ENCODE measurements around the gene TC2N.
A peak's percentile ranks its signal among the peaks of the same experiment; 100 is the strongest.
"Not testable (repeated sequence)": the region's sequence is repeated elsewhere in the genome, so short reads cannot be mapped to it uniquely, and the experiment has no call there.

TC2N gene

GRCh38 chr14:91835920-91836843, 31.2 kb downstream of the TC2N start:
- Mint-ChIP-seq H3K4me1 (peaks cover 72% of the 10 kb centered on the region), H3K36me3 (ENCODE audit: insufficient read depth) (peaks cover 34% of the 10 kb centered on the region), H3K9me3 (no peaks in the 10 kb centered on the region), H3K27ac (ENCODE audit: low read depth) (peak overlapping the region; percentile 63), H3K4me3 (peak overlapping the region; percentile 84), H3K27me3 (no peaks in the 10 kb centered on the region)
- ATAC-seq (replicated peaks; ENCODE audit: extremely low read depth, poor library complexity, severe bottlenecking) (peak; percentile 90), DNase-seq (ENCODE audit: low spot score in 2 of 2) (peak; percentile 58 to 66)

- DNase-seq (ENCODE audit: low spot score in 2 of 2) (no peak), ATAC-seq (replicated peaks; ENCODE audit: extremely low read depth, poor library complexity, severe bottlenecking) (peak; percentile 35)
- H3K27me3 Mint-ChIP-seq: no peaks in the 10 kb centered on the region
- peak overlapping the region; percentile 84 for H3K4me3 Mint-ChIP-seq
- H3K4me1 Mint-ChIP-seq: peaks cover 70% of the 10 kb centered on the region
- H3K27ac Mint-ChIP-seq (ENCODE audit: low read depth): peak overlapping the region; percentile 68
- H3K36me3 Mint-ChIP-seq (ENCODE audit: insufficient read depth): peaks cover 28% of the 10 kb centered on the region
- no peaks in the 10 kb centered on the region for H3K9me3 Mint-ChIP-seq
Observed at GRCh38 chr14:91835197-91835919, 32.0 kb downstream of the TC2N start.

GRCh38 chr14:91834571-91834970, 32.8 kb downstream of the TC2N start:
- no peaks in the 10 kb centered on the region for H3K27me3 Mint-ChIP-seq
- DNase-seq (ENCODE audit: low spot score in 2 of 2): no peak
- peak overlapping the region; percentile 68 for H3K27ac Mint-ChIP-seq (ENCODE audit: low read depth)
- ATAC-seq (replicated peaks; ENCODE audit: extremely low read depth, poor library complexity, severe bottlenecking): no peak
- H3K9me3 Mint-ChIP-seq: no peaks in the 10 kb centered on the region
- H3K36me3 Mint-ChIP-seq (ENCODE audit: insufficient read depth): peaks cover 27% of the 10 kb centered on the region
- H3K4me3 Mint-ChIP-seq: peak overlapping the region; percentile 21
- H3K4me1 Mint-ChIP-seq: peaks cover 72% of the 10 kb centered on the region

GRCh38 chr14:91831337-91831736, 36.0 kb downstream of the TC2N start:
- H3K27ac Mint-ChIP-seq (ENCODE audit: low read depth): no peak overlapping the region
- DNase-seq (ENCODE audit: low spot score in 2 of 2) (no peak), ATAC-seq (replicated peaks; ENCODE audit: extremely low read depth, poor library complexity, severe bottlenecking) (no peak)
- H3K27me3 Mint-ChIP-seq: no peaks in the 10 kb centered on the region
- H3K36me3 Mint-ChIP-seq (ENCODE audit: insufficient read depth): peaks cover 29% of the 10 kb centered on the region
- H3K4me3 Mint-ChIP-seq: no peak overlapping the region
- peaks cover 73% of the 10 kb centered on the region for H3K4me1 Mint-ChIP-seq
- no peaks in the 10 kb centered on the region for H3K9me3 Mint-ChIP-seq

GRCh38 chr14:91830777-91831176, 36.6 kb downstream of the TC2N start:
- peak overlapping the region; percentile 10 for H3K4me3 Mint-ChIP-seq
- no peak for ATAC-seq (replicated peaks; ENCODE audit: extremely low read depth, poor library complexity, severe bottlenecking)
- no peaks in the 10 kb centered on the region for H3K27me3 Mint-ChIP-seq
- peaks cover 29% of the 10 kb centered on the region for H3K36me3 Mint-ChIP-seq (ENCODE audit: insufficient read depth)
- no peaks in the 10 kb centered on the region for H3K9me3 Mint-ChIP-seq
- H3K4me1 Mint-ChIP-seq: peaks cover 73% of the 10 kb centered on the region
- H3K27ac Mint-ChIP-seq (ENCODE audit: low read depth): peak overlapping the region; percentile 6
- no peak for DNase-seq (ENCODE audit: low spot score in 2 of 2)

GRCh38 chr14:91829511-91829910, 37.8 kb downstream of the TC2N start:
- DNase-seq (ENCODE audit: low spot score in 2 of 2): no peak
- H3K36me3 Mint-ChIP-seq (ENCODE audit: insufficient read depth): peaks cover 30% of the 10 kb centered on the region
- H3K27ac Mint-ChIP-seq (ENCODE audit: low read depth): peak overlapping the region; percentile 67
- no peak for ATAC-seq (replicated peaks; ENCODE audit: extremely low read depth, poor library complexity, severe bottlenecking)
- no peaks in the 10 kb centered on the region for H3K27me3 Mint-ChIP-seq
- no peaks in the 10 kb centered on the region for H3K9me3 Mint-ChIP-seq
- H3K4me1 Mint-ChIP-seq: peaks cover 71% of the 10 kb centered on the region
- H3K4me3 Mint-ChIP-seq: no peak overlapping the region

GRCh38 chr14:91827746-91828145, 39.6 kb downstream of the TC2N start:
- H3K27me3 Mint-ChIP-seq: no peaks in the 10 kb centered on the region
- peaks cover 65% of the 10 kb centered on the region for H3K4me1 Mint-ChIP-seq
- ATAC-seq (replicated peaks; ENCODE audit: extremely low read depth, poor library complexity, severe bottlenecking) (no peak), DNase-seq (ENCODE audit: low spot score in 2 of 2) (no peak)
- H3K36me3 Mint-ChIP-seq (ENCODE audit: insufficient read depth): peaks cover 34% of the 10 kb centered on the region
- no peak overlapping the region for H3K4me3 Mint-ChIP-seq
- H3K27ac Mint-ChIP-seq (ENCODE audit: low read depth): peak overlapping the region; percentile 38
- no peaks in the 10 kb centered on the region for H3K9me3 Mint-ChIP-seq

GRCh38 chr14:91817566-91818325, 49.6 kb downstream of the TC2N start:
- Mint-ChIP-seq H3K27ac (ENCODE audit: low read depth) (peak overlapping the region; percentile 78), H3K4me1 (peaks cover 69% of the 10 kb centered on the region), H3K4me3 (peak overlapping the region; percentile 33), H3K36me3 (ENCODE audit: insufficient read depth) (peaks cover 33% of the 10 kb centered on the region), H3K9me3 (no peaks in the 10 kb centered on the region), H3K27me3 (no peaks in the 10 kb centered on the region)
- DNase-seq (ENCODE audit: low spot score in 2 of 2): no peak
- ATAC-seq (replicated peaks; ENCODE audit: extremely low read depth, poor library complexity, severe bottlenecking): peak; percentile 43

GRCh38 chr14:91814317-91814716, 53.0 kb downstream of the TC2N start:
- H3K4me1 Mint-ChIP-seq: peaks cover 68% of the 10 kb centered on the region
- H3K36me3 Mint-ChIP-seq (ENCODE audit: insufficient read depth): peaks cover 57% of the 10 kb centered on the region
- no peak for DNase-seq (ENCODE audit: low spot score in 2 of 2)
- peak overlapping the region; percentile 85 for H3K27ac Mint-ChIP-seq (ENCODE audit: low read depth)
- peaks cover 9% of the 10 kb centered on the region for H3K9me3 Mint-ChIP-seq
- ATAC-seq (replicated peaks; ENCODE audit: extremely low read depth, poor library complexity, severe bottlenecking): no peak
- H3K27me3 Mint-ChIP-seq: no peaks in the 10 kb centered on the region
- H3K4me3 Mint-ChIP-seq: no peak overlapping the region

GRCh38 chr14:91810699-91811098, 56.6 kb downstream of the TC2N start:
- Mint-ChIP-seq H3K36me3 (ENCODE audit: insufficient read depth) (peaks cover 71% of the 10 kb centered on the region), H3K9me3 (peaks cover 26% of the 10 kb centered on the region), H3K4me3 (no peak overlapping the region), H3K27ac (ENCODE audit: low read depth) (peak overlapping the region; percentile 72), H3K4me1 (peaks cover 35% of the 10 kb centered on the region), H3K27me3 (no peaks in the 10 kb centered on the region)
- DNase-seq (ENCODE audit: low spot score in 2 of 2): no peak
- no peak for ATAC-seq (replicated peaks; ENCODE audit: extremely low read depth, poor library complexity, severe bottlenecking)

GRCh38 chr14:91806716-91807115, 60.6 kb downstream of the TC2N start:
- Mint-ChIP-seq H3K27me3 (no peaks in the 10 kb centered on the region), H3K27ac (ENCODE audit: low read depth) (no peak overlapping the region), H3K4me1 (peaks cover 35% of the 10 kb centered on the region), H3K36me3 (ENCODE audit: insufficient read depth) (peaks cover 72% of the 10 kb centered on the region), H3K4me3 (no peak overlapping the region), H3K9me3 (peaks cover 26% of the 10 kb centered on the region)
- no peak for DNase-seq (ENCODE audit: low spot score in 2 of 2)
- ATAC-seq (replicated peaks; ENCODE audit: extremely low read depth, poor library complexity, severe bottlenecking): no peak

GRCh38 chr14:91806094-91806493, 61.2 kb downstream of the TC2N start:
- peaks cover 35% of the 10 kb centered on the region for H3K4me1 Mint-ChIP-seq
- H3K4me3 Mint-ChIP-seq; ATAC-seq (replicated peaks; ENCODE audit: extremely low read depth, poor library complexity, severe bottlenecking); DNase-seq (ENCODE audit: low spot score in 2 of 2); H3K27me3 Mint-ChIP-seq: not testable (repeated sequence)
- H3K36me3 Mint-ChIP-seq (ENCODE audit: insufficient read depth): peaks cover 71% of the 10 kb centered on the region
- peak overlapping the region; percentile 56 for H3K27ac Mint-ChIP-seq (ENCODE audit: low read depth)
- H3K9me3 Mint-ChIP-seq: peaks cover 26% of the 10 kb centered on the region

Measured in central memory CD8-positive, alpha-beta T cell (primary cell).